ENCODE results near the gene PDCD1. TPM values are rescaled to one million over a fixed set of nuclear protein-coding genes. Genes with fewer than 3 reads are reported as not detected.

Gene PDCD1
- total RNA-seq, 1 donor from 2014 or later: not detected

- Mint-ChIP-seq H3K4me1 (ENCODE audit: low read depth) (no peaks in the 10 kb centered on the region), H3K27ac (no peak overlapping the region), H3K27me3 (peaks cover 43% of the 10 kb centered on the region), H3K4me3 (ENCODE audit: low read depth) (peak overlapping the region; percentile 62), H3K9me3 (ENCODE audit: low read depth) (no peaks in the 10 kb centered on the region), H3K36me3 (ENCODE audit: insufficient read depth) (no peaks in the 10 kb centered on the region)
- no peak for TF ChIP-seq CTCF (IDR thresholded peaks at IDR 0.05; ENCODE audit: unreplicated experiment)
- peak; percentile 48 for DNase-seq (ENCODE audit: low spot score, unreplicated experiment)
Measured at GRCh38 chr2:241844066-241844728, 14.5 kb downstream of the PDCD1 start.

- H3K36me3 Mint-ChIP-seq (ENCODE audit: insufficient read depth): no peaks in the 10 kb centered on the region
- no peak overlapping the region for H3K27ac Mint-ChIP-seq
- no peaks in the 10 kb centered on the region for H3K9me3 Mint-ChIP-seq (ENCODE audit: low read depth)
- H3K4me1 Mint-ChIP-seq (ENCODE audit: low read depth): no peaks in the 10 kb centered on the region
- TF ChIP-seq CTCF (IDR thresholded peaks at IDR 0.05; ENCODE audit: unreplicated experiment): no peak
- no peak overlapping the region for H3K4me3 Mint-ChIP-seq (ENCODE audit: low read depth)
- H3K27me3 Mint-ChIP-seq: peaks cover 43% of the 10 kb centered on the region
- DNase-seq (ENCODE audit: low spot score, unreplicated experiment): no peak
Measured at GRCh38 chr2:241843321-241844065, 15.2 kb downstream of the PDCD1 start.

GRCh38 chr2:241842620-241843211, 16.0 kb downstream of the PDCD1 start:
- H3K27ac Mint-ChIP-seq: no peak overlapping the region

GRCh38 chr2:241842067-241842415, 16.7 kb downstream of the PDCD1 start:
- H3K27me3 Mint-ChIP-seq: peaks cover 50% of the 10 kb centered on the region
- no peak for TF ChIP-seq CTCF (IDR thresholded peaks at IDR 0.05; ENCODE audit: unreplicated experiment)
- no peaks in the 10 kb centered on the region for H3K36me3 Mint-ChIP-seq (ENCODE audit: insufficient read depth)
- H3K27ac Mint-ChIP-seq: no peak overlapping the region
- H3K4me1 Mint-ChIP-seq (ENCODE audit: low read depth): no peaks in the 10 kb centered on the region
- no peaks in the 10 kb centered on the region for H3K9me3 Mint-ChIP-seq (ENCODE audit: low read depth)
- DNase-seq (ENCODE audit: low spot score, unreplicated experiment): no peak
- H3K4me3 Mint-ChIP-seq (ENCODE audit: low read depth): no peak overlapping the region

More at GRCh38 chr2:241842620-241843211, 16.0 kb downstream of the PDCD1 start:
- H3K36me3 Mint-ChIP-seq (ENCODE audit: insufficient read depth): no peaks in the 10 kb centered on the region
- H3K4me3 Mint-ChIP-seq (ENCODE audit: low read depth): no peak overlapping the region
- peaks cover 45% of the 10 kb centered on the region for H3K27me3 Mint-ChIP-seq
- no peaks in the 10 kb centered on the region for H3K9me3 Mint-ChIP-seq (ENCODE audit: low read depth)
- TF ChIP-seq CTCF (IDR thresholded peaks at IDR 0.05; ENCODE audit: unreplicated experiment): no peak
- DNase-seq (ENCODE audit: low spot score, unreplicated experiment): no peak
- H3K4me1 Mint-ChIP-seq (ENCODE audit: low read depth): no peaks in the 10 kb centered on the region

- H3K27ac Mint-ChIP-seq: no peak overlapping the region
- H3K4me3 Mint-ChIP-seq (ENCODE audit: low read depth): no peak overlapping the region
- no peaks in the 10 kb centered on the region for H3K36me3 Mint-ChIP-seq (ENCODE audit: insufficient read depth)
- no peak for TF ChIP-seq CTCF (IDR thresholded peaks at IDR 0.05; ENCODE audit: unreplicated experiment)
- peaks cover 52% of the 10 kb centered on the region for H3K27me3 Mint-ChIP-seq
- no peak for DNase-seq (ENCODE audit: low spot score, unreplicated experiment)
- H3K4me1 Mint-ChIP-seq (ENCODE audit: low read depth): no peaks in the 10 kb centered on the region
- H3K9me3 Mint-ChIP-seq (ENCODE audit: low read depth): no peaks in the 10 kb centered on the region
Measured at GRCh38 chr2:241841181-241842066, 17.3 kb downstream of the PDCD1 start.

All from progenitor cell of endocrine pancreas (in vitro differentiated cells).